ENCODE results near the gene CMSS1.

Gene CMSS1

GRCh38 chr3:100009276-100010086 lies 191.8 kb downstream of the CMSS1 start:
- in situ Hi-C loops (cut with MboI; ENCODE audit: low sequenced_read_pairs): no loop called here

DNA sequence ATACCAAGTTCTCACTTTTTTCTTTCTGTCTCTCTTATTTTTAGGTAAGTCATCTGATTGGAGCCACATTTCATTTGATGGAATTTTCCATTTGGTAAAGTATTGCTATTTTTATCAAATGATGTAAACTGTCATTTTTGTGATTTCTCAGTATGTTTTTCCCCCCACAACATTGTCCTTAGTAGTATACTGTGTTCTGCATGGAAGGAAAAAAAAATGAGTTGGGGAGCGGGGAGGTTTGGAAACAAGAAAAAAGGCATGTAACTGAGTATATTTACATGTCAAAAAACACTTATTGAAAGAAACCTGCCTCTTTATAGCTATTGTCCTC lies 192.4 kb downstream of the CMSS1 start:
- in situ Hi-C loops (cut with MboI; ENCODE audit: low sequenced_read_pairs): no loop called here

DNA sequence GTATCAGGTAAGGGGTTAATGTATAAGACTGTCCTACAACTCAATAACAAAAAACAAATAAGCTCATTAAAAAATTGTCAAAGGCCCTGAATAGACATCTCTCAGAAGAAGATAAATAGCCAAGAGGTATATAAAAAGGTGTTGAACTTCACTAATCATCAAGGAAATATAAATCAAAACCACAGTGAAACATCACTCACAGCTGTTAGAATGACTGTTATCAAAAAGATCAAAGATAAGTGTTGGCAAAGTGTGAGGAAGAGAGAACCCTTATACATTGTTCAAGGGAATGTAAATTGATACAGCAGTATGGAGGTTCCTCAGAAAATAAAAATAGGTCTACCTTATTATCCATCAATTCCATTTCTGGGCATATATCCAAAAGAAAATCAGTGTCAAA lies 201.1 kb downstream of the CMSS1 start:
- in situ Hi-C loops (cut with MboI; ENCODE audit: low sequenced_read_pairs): no loop called here

DNA sequence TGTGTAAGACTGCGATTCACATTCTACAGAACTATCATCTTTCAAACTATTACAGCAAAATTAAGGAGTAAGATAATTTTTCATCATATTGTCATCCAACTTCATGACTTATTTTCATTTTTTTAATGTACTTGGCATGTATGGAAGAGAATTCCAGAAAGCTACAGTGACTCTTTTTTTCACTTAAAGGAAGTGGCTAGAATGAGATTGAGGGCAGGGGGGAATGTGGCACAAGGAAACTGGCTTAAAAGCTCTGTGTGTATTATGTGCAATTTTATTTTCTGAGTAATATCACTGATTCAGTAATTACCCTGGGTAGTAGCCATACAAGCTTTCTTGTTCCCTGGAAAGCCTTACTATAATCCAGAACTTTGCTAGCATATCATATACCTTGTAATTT lies 202.1 kb downstream of the CMSS1 start:
- in situ Hi-C loops (cut with MboI; ENCODE audit: low sequenced_read_pairs): no loop called here

- in situ Hi-C loops (cut with MboI; ENCODE audit: low sequenced_read_pairs): no loop called here
Measured at GRCh38 chr3:100020876-100021644, 203.4 kb downstream of the CMSS1 start.

DNA sequence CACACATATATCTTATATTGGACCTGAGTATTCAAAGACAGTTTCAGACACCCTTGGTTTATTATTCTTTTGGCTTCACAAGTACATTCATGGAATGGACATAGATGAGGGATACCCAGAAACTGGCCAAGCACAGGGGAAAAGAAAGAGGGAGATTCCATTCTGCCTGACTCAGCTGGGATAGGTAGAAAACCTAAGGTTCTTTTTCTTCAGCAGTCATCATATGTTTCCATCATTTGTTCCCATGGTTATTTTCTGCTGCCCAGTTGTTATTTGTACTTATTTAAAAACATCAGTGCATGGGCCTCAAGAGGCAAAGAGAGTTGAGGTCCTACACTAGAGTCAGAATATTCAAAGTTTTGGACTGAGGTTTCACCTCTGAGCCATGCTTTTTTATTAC lies 204.8 kb downstream of the CMSS1 start:
- in situ Hi-C loops (cut with MboI; ENCODE audit: low sequenced_read_pairs): no loop called here

DNA sequence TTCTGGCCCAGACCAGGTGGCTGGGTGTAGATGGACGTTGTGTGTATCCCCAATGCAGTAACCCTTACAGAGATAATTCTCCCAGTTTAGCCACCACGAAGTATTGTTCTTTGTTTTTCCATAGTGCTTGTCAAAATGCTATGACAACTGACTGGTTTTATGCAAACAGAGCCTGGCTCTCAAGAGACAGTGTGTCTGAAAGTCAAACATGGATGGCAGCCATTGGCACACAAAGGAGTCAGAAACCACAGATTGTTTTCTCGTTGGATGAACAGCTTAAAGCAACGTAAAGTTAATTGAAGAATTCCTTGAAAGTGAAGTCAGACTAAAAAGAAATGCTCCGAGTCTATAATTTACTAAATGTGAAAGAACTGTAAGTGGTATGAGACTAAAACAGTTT lies 205.5 kb downstream of the CMSS1 start:
- in situ Hi-C loops (cut with MboI; ENCODE audit: low sequenced_read_pairs): no loop called here

GRCh38 chr3:100023595-100023994 lies 205.9 kb downstream of the CMSS1 start:
- in situ Hi-C loops (cut with MboI; ENCODE audit: low sequenced_read_pairs): no loop called here

- in situ Hi-C loops (cut with MboI; ENCODE audit: low sequenced_read_pairs): no loop called here
Measured at GRCh38 chr3:100024520-100025303, 207.1 kb downstream of the CMSS1 start.

DNA sequence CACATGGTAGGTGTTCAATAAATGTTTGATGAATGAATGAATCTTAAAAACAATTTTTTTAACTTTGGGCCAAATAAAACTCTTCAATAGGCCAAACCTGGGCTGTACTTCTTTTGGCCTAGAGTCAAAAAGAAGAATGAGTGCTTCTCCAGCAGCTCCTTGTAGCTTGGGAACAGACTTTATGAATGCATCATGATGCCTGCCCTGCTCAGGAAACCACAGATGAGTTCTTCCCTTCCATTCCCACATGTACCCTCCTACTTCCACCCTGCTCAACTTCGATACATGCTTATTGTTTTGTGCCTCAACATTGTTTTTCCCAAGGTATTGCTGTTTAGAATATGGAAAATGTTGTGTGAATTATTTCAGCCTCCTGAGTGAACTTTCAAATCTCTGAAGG lies 209.7 kb downstream of the CMSS1 start:
- in situ Hi-C loops (cut with MboI; ENCODE audit: low sequenced_read_pairs): no loop called here

- in situ Hi-C loops (cut with MboI; ENCODE audit: low sequenced_read_pairs): no loop called here
Measured at GRCh38 chr3:100029052-100029451, 211.4 kb downstream of the CMSS1 start.

DNA sequence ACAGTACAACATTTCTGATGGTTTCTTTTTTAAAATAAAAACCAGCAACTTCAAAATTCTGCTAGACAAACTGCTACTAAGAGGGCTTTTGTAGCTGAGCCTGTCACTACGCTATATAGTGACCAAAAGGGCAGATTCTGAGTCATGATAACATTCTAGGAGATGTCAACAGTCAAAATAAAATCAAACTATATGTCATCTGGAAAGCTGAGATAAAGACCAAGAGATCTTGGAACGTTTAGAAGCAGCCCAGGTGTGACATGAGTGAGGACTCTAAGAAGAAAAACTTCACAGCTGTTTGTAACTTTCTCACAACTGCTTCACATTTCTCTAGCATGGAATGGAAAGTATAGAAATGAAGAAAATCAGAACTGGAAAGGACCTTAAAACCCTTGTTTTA lies 212.0 kb downstream of the CMSS1 start:
- in situ Hi-C loops (cut with MboI; ENCODE audit: low sequenced_read_pairs): no loop called here

DNA sequence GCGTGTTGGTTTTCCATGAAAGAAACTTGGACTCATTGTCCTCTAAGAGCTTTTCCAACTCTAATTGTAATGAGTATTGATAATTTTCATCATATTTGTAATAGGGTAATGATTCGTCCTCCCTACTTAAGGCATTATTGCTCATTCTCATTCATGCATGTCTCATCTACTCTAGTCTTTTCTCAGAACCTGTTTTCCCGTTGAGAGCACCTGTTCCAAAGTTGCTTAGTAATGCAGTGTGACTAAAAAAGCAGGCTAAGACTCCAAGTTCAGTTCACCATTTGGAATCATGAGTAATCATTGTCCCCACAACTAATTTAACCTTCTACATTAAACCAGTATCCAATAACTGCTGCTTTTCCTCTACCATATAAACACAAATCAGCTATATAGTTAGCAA lies 212.7 kb downstream of the CMSS1 start:
- in situ Hi-C loops (cut with MboI; ENCODE audit: low sequenced_read_pairs): no loop called here

DNA sequence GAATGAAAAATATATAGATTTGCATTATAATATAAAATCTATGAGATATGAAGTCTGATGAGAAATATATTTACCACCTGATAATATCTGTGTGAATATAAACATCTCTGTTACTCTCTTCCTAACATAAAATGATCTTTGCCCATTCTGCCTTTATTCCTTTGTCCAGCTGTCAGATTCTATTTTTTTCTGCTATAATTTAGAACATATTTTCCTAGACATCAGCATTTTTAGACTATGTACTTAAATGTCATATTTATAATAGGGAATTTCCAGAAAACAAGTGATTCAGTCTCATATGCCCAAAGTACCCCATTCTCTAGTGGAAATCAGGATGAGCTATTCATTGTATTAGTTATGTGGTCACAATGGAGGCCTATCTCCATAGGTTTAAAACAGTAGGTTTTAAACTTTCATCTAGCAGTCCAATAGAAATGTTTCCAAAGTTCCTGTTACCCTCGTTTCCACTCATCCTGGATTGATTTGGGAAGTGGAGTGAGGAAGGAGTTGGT lies 213.3 kb downstream of the CMSS1 start:
- in situ Hi-C loops (cut with MboI; ENCODE audit: low sequenced_read_pairs): no loop called here

DNA sequence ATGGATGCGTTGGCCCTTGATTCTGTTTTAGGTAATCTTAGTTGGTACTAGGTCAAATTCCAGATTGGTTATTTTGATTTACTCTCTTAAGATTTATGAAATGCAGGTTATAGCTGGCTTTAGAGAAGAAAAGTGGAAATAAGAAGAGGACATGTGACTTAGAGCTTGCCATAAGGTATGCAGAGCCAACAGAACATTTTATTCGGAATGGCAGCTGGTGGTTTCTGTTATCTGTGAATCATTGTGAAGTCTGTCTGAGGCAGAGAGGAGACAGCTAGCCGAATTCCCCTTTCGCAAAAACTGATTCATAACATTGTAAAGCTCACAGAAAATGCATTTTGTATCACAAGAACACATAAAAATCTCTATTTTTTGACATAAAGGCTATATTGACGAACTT lies 214.6 kb downstream of the CMSS1 start:
- in situ Hi-C loops (cut with MboI; ENCODE audit: low sequenced_read_pairs): no loop called here

DNA sequence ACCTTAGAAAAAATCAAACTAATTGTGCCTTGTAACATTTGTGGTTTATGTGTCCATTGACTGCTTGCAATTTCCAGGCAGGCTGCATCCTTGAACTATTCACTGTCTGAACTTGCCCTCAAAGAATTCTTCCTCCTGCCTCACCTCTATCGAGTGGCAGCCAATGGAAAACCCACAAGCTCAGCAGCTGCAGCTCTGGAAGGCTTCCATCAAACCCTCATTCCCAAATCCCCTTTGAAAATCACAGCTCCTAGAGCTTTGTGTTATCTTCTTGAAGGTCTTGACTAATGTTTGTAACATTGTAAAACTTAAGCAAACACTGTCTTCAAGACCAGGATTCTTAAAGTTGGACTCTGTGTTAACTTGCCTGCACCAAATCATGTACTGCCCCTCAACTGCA lies 215.5 kb downstream of the CMSS1 start:
- in situ Hi-C loops (cut with MboI; ENCODE audit: low sequenced_read_pairs): no loop called here

GRCh38 chr3:100033903-100034471 lies 216.3 kb downstream of the CMSS1 start:
- in situ Hi-C loops (cut with MboI; ENCODE audit: low sequenced_read_pairs): no loop called here

GRCh38 chr3:100039075-100039474 lies 221.4 kb downstream of the CMSS1 start:
- in situ Hi-C loops (cut with MboI; ENCODE audit: low sequenced_read_pairs): no loop called here

DNA sequence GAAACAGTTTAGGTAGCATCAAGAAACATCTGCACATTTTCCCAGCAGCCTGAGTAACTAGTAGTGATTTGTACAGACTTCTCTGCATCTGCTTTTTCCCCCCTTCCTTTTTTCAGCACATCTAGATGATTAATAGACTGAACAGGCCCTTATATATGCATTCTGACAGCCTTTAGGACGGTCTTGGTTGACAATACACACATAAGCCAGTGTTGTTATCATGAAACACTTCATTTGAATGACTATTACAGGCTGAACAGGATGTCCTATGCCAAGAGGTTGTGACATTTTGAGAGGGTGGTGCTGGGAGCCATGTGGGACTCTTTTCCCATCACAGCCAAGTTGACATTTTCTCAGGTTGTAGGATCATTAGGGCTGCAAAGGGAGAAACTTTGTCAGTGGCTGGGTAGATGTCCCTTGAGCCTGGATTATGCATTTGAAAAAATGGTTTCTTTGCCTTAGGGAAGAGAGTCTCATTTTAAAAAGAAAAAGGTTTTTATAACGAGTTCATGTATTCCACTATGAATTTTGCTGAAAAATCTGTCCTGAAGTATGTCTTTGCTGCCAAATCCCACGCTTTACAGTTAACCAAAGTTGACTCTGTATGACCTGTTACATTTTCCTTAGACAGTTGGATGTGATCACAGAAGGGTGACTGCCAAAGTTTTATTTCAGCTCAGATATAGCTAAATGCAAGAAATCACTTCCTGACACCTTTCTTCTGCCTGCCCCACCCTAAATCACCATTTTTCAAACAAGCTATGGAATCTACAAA lies 223.0 kb downstream of the CMSS1 start:
- in situ Hi-C loops (cut with MboI; ENCODE audit: low sequenced_read_pairs): no loop called here

GRCh38 chr3:100041328-100041749 lies 223.7 kb downstream of the CMSS1 start:
- in situ Hi-C loops (cut with MboI; ENCODE audit: low sequenced_read_pairs): no loop called here

All from HL-60/S4 treated with phorbol 12-myristate 13-acetate at 8.2 ng/mL for 4 days and 3 days (cell line).